D341Med (cell line): ENCODE measurements around the gene USP35.
A peak's percentile ranks its signal among the peaks of the same experiment; 100 is the strongest.
"Not testable (repeated sequence)": the region's sequence is repeated elsewhere in the genome, so short reads cannot be mapped to it uniquely, and the experiment has no call there.

Experiments
- DNase-seq: peaks from one replicate; pipeline ENCODE4 v3.0.0; 2012; ENCODE audit warnings: low spot score

Gene USP35

GRCh38 chr11:78217650-78218541 lies 29.2 kb downstream of the USP35 start:
- peak; percentile 5 for DNase-seq

GRCh38 chr11:78218707-78219492 lies 30.2 kb downstream of the USP35 start:
- DNase-seq = peak; percentile 6

GRCh38 chr11:78219493-78220217 lies 30.9 kb downstream of the USP35 start:
- peak; percentile 7 for DNase-seq

- DNase-seq = peak; percentile 4
Measured at GRCh38 chr11:78220218-78221157, 31.8 kb downstream of the USP35 start.

GRCh38 chr11:78221396-78222315 lies 32.9 kb downstream of the USP35 start:
- DNase-seq = peak; percentile 10

- not testable (repeated sequence) for DNase-seq
Measured at GRCh38 chr11:78222726-78223125, 34.0 kb downstream of the USP35 start.

GRCh38 chr11:78223320-78223954 lies 34.7 kb downstream of the USP35 start:
- no peak for DNase-seq

- DNase-seq = no peak
Measured at GRCh38 chr11:78224506-78224905, 35.8 kb downstream of the USP35 start.

- DNase-seq = no peak
Measured at GRCh38 chr11:78224906-78225420, 36.2 kb downstream of the USP35 start.

- DNase-seq = no peak
Measured at GRCh38 chr11:78226684-78227680, 38.3 kb downstream of the USP35 start.

GRCh38 chr11:78227921-78228320 lies 39.2 kb downstream of the USP35 start:
- DNase-seq = no peak

GRCh38 chr11:78228467-78228866 lies 39.7 kb downstream of the USP35 start:
- DNase-seq = peak; percentile 66

GRCh38 chr11:78229106-78229505 lies 40.4 kb downstream of the USP35 start:
- no peak for DNase-seq

GRCh38 chr11:78230161-78230877 lies 41.6 kb downstream of the USP35 start:
- DNase-seq = no peak

GRCh38 chr11:78231962-78232501 lies 43.3 kb downstream of the USP35 start:
- no peak for DNase-seq

- not testable (repeated sequence) for DNase-seq
Measured at GRCh38 chr11:78233046-78233445, 44.3 kb downstream of the USP35 start.

GRCh38 chr11:78234006-78234405 lies 45.3 kb downstream of the USP35 start:
- DNase-seq = no peak
